Caco-2 (cell line): Measurements from ENCODE around the gene ADAM12. TPM values are rescaled to one million over a fixed set of nuclear protein-coding genes. Genes with fewer than 3 reads are reported as not detected.

Experiments used
- BruUV-seq: library from RNA; stranded (reverse); fragments of 400-500 nt; replicated peaks from 2 replicates; lab custom pipeline; 2021; lab: Mats Ljungman, UMichigan
- CTCF ChIA-PET: fragments of 300-600 bp; sonication (Branson Sonifier 250); formaldehyde crosslinking; loops from one replicate; lab custom pipeline; 2022; ENCODE audit warnings: antibody characterized with exemption; lab: Charles Lee
- POLR2A ChIA-PET: fragments of 300-600 bp; sonication (Branson Sonifier 250); formaldehyde crosslinking; loops from one replicate; lab custom pipeline; 2022; ENCODE audit warnings: antibody characterized with exemption; lab: Charles Lee
- DNase-seq, 2 experiments: peaks; one replicate each; pipeline versions ENCODE4 v3.0.0 to v3.0.0-alpha.2; 2020 to 2022
- H3K27me3 ChIP-seq: replicated peaks from 2 replicates; pipeline ENCODE4 v1.6.0; 2011; ENCODE audit warnings: low read length; ENCODE audit not compliant: control insufficient read depth, insufficient read depth
- H3K36me3 ChIP-seq: 2 replicates; pipeline ENCODE4 v1.5.1; 2011; ENCODE audit warnings: low read length; ENCODE audit not compliant: control insufficient read depth, insufficient read depth
- H3K4me1 ChIP-seq: fragments of 250-450 bp; sonication (Bioruptor Pico); 2 replicates; pipeline ENCODE4 v1.5.1; 2020; ENCODE audit warnings: mild to moderate bottlenecking
- H3K4me3 ChIP-seq: 2 replicates; pipeline ENCODE4 v1.5.1; 2011; ENCODE audit warnings: low read depth, mild to moderate bottlenecking, control low read depth, low read length
- H3K9me3 ChIP-seq: fragments of 250-450 bp; sonication (Bioruptor Pico); 2 replicates; pipeline ENCODE4 v1.5.1; 2020; ENCODE audit warnings: mild to moderate bottlenecking, moderate library complexity
- H3K27ac Mint-ChIP-seq: one replicate; pipeline ENCODE4 v1.8.0; 2022; ENCODE audit warnings: mixed read lengths; ENCODE audit not compliant: unreplicated experiment
- H3K27me3 Mint-ChIP-seq: one replicate; pipeline ENCODE4 v1.8.0; 2022; ENCODE audit warnings: mixed read lengths; ENCODE audit not compliant: insufficient read depth, unreplicated experiment
- H3K36me3 Mint-ChIP-seq: one replicate; pipeline ENCODE4 v1.8.0; 2022; ENCODE audit warnings: mild to moderate bottlenecking, mixed read lengths; ENCODE audit not compliant: insufficient read depth, unreplicated experiment
- H3K4me1 Mint-ChIP-seq: one replicate; pipeline ENCODE4 v1.8.0; 2022; ENCODE audit warnings: low read depth, mixed read lengths; ENCODE audit not compliant: unreplicated experiment
- H3K4me3 Mint-ChIP-seq: one replicate; pipeline ENCODE4 v1.8.0; 2022; ENCODE audit warnings: mild to moderate bottlenecking, moderate library complexity, mixed read lengths; ENCODE audit not compliant: unreplicated experiment
- H3K9me3 Mint-ChIP-seq: one replicate; pipeline ENCODE4 v1.8.0; 2022; ENCODE audit warnings: mixed read lengths; ENCODE audit not compliant: unreplicated experiment
- CTCF ChIP-seq, 2 experiments: fragments of 200-600 bp in 1 of 2; IDR thresholded peaks; 1 replicate in 1 of 2; 2 replicates in 1 of 2; pipeline versions ENCODE4 v1.5.1 to v1.8.0; 2011 to 2022; ENCODE audit warnings: antibody characterized with exemption in 1 of 2, control low read depth in 1 of 2, inconsistent platforms in 1 of 2, low read depth in 1 of 2, low read length in 1 of 2, mild to moderate bottlenecking in 1 of 2, moderate library complexity in 1 of 2; ENCODE audit not compliant: insufficient read depth in 1 of 2, severe bottlenecking in 1 of 2, unreplicated experiment in 1 of 2
- intact Hi-C: fragments of 100-400 bp; cut with micrococcal nuclease; formaldehyde crosslinking; loops from one replicate; pipeline ENCODE4 v1.10.0; 2022; ENCODE audit not compliant: unreplicated experiment
- total RNA-seq: library from RNA; stranded (reverse); gene quantifications from 2 replicates; pipeline ENCODE4 v1.2.3, GENCODE V29; 2022

ADAM12 gene
- total RNA-seq, 1 experiment from 2014 or later, result not detected

- TF ChIP-seq CTCF (IDR thresholded peaks at IDR 0.05; ENCODE audit: insufficient read depth in 1 of 2, low read depth in 1 of 2, low read length in 1 of 2, severe bottlenecking in 1 of 2, unreplicated experiment in 1 of 2), result no peak
- Histone ChIP-seq H3K9me3 (no peaks in the 10 kb centered on the region), H3K4me3 (no peak overlapping the region), H3K4me1 (no peaks in the 10 kb centered on the region), H3K27me3 (no peaks in the 10 kb centered on the region), H3K36me3 (no peaks in the 10 kb centered on the region)
- peaks cover 5% of the 10 kb centered on the region for H3K27me3 Mint-ChIP-seq
- POLR2A ChIA-PET, result no interaction called here
- intact Hi-C loops, result no loop called here
- BruUV-seq, result no TSS peak
- no peak overlapping the region for H3K4me3 Mint-ChIP-seq
- no peaks in the 10 kb centered on the region for H3K9me3 Mint-ChIP-seq
- no peaks in the 10 kb centered on the region for H3K4me1 Mint-ChIP-seq
- CTCF ChIA-PET, result no interaction called here
- no peaks in the 10 kb centered on the region for H3K36me3 Mint-ChIP-seq
- no peak overlapping the region for H3K27ac Mint-ChIP-seq
- no peak for DNase-seq
Observed at GRCh38 chr10:126315494-126316177, 72.6 kb downstream of the ADAM12 start.

- Mint-ChIP-seq H3K36me3 (peaks cover 4% of the 10 kb centered on the region), H3K27me3 (peaks cover 7% of the 10 kb centered on the region), H3K4me3 (no peak overlapping the region), H3K27ac (no peak overlapping the region), H3K9me3 (no peaks in the 10 kb centered on the region), H3K4me1 (no peaks in the 10 kb centered on the region)
- no peaks in the 10 kb centered on the region for H3K9me3 ChIP-seq
- no peaks in the 10 kb centered on the region for H3K36me3 ChIP-seq
- BruUV-seq, result no TSS peak
- ChIA-PET CTCF (no interaction called here), POLR2A (no interaction called here)
- no peak overlapping the region for H3K4me3 ChIP-seq
- TF ChIP-seq CTCF (IDR thresholded peaks at IDR 0.05; ENCODE audit: insufficient read depth in 1 of 2, low read depth in 1 of 2, low read length in 1 of 2, severe bottlenecking in 1 of 2, unreplicated experiment in 1 of 2), result no peak
- no peaks in the 10 kb centered on the region for H3K27me3 ChIP-seq
- no peak for DNase-seq
- H3K4me1 ChIP-seq, result no peaks in the 10 kb centered on the region
- intact Hi-C loops, result no loop called here
Observed at GRCh38 chr10:126314863-126315493, 73.3 kb downstream of the ADAM12 start.

GRCh38 chr10:126312167-126312566 lies 76.1 kb downstream of the ADAM12 start:
- TF ChIP-seq CTCF (IDR thresholded peaks at IDR 0.05; ENCODE audit: insufficient read depth in 1 of 2, low read depth in 1 of 2, low read length in 1 of 2, severe bottlenecking in 1 of 2, unreplicated experiment in 1 of 2), result no peak
- H3K4me3 Mint-ChIP-seq, result no peak overlapping the region
- CTCF ChIA-PET, result no interaction called here
- no peak for DNase-seq
- H3K9me3 ChIP-seq, result no peaks in the 10 kb centered on the region
- BruUV-seq, result no TSS peak
- no peaks in the 10 kb centered on the region for H3K9me3 Mint-ChIP-seq
- H3K27ac Mint-ChIP-seq, result no peak overlapping the region
- H3K36me3 Mint-ChIP-seq, result peaks cover 4% of the 10 kb centered on the region
- H3K27me3 ChIP-seq, result no peaks in the 10 kb centered on the region
- no peak overlapping the region for H3K4me3 ChIP-seq
- H3K4me1 Mint-ChIP-seq, result no peaks in the 10 kb centered on the region
- POLR2A ChIA-PET, result no interaction called here
- H3K27me3 Mint-ChIP-seq, result peaks cover 11% of the 10 kb centered on the region
- H3K4me1 ChIP-seq, result no peaks in the 10 kb centered on the region
- no peaks in the 10 kb centered on the region for H3K36me3 ChIP-seq
- intact Hi-C loops, result no loop called here
